ENCODE data around the gene HOXB2. TPM values are rescaled to one million over a fixed set of nuclear protein-coding genes. Genes with fewer than 3 reads are reported as not detected.

The HOXB2 gene
- total RNA-seq, 1 experiment from 2014 or later = not detected

GRCh38 chr17:48570325-48571023, 25.6 kb upstream of the HOXB2 start:
- Histone ChIP-seq H3K18ac (ENCODE audit: insufficient read length, low read depth, low read length) (no peak overlapping the region), H3K79me1 (ENCODE audit: insufficient read depth, low read depth, low read length, poor library complexity, severe bottlenecking) (no peaks in the 10 kb centered on the region), H3K14ac (ENCODE audit: insufficient read depth, low read length) (no peak overlapping the region), H3K27ac (ENCODE audit: insufficient read length, low read depth, low read length) (no peak overlapping the region), H3K27me3 (ENCODE audit: insufficient read depth, low read length) (peaks cover 100% of the 10 kb centered on the region), H3K79me2 (ENCODE audit: insufficient read depth, low read length) (no peaks in the 10 kb centered on the region), H2AFZ (ENCODE audit: low read length) (no peak overlapping the region), H4K20me1 (ENCODE audit: control insufficient read depth, insufficient read depth, insufficient read length) (peaks cover 4% of the 10 kb centered on the region), H2BK12ac (ENCODE audit: insufficient read length, low read depth, low read length) (no peak overlapping the region), H3K23me2 (ENCODE audit: insufficient read length, low read depth, low read length, poor library complexity, severe bottlenecking) (no peaks in the 10 kb centered on the region), H3K56ac (ENCODE audit: insufficient read length, low read depth, low read length) (no peak overlapping the region), H3T11ph (ENCODE audit: low read length) (no peak overlapping the region), H2BK5ac (ENCODE audit: insufficient read length, low read length) (no peak overlapping the region), H4K5ac (ENCODE audit: insufficient read length, low read depth, low read length) (no peak overlapping the region), H2BK120ac (ENCODE audit: low read depth, low read length, poor library complexity, severe bottlenecking) (no peak overlapping the region), H2AK5ac (ENCODE audit: insufficient read length, low read length) (no peak overlapping the region), H4K8ac (replicated peaks; ENCODE audit: insufficient read length, low read depth, low read length) (no peak overlapping the region), H2BK20ac (ENCODE audit: low read depth, low read length, poor library complexity, severe bottlenecking) (no peak overlapping the region), H3K4me2 (ENCODE audit: insufficient read depth, insufficient read length, low read length) (no peak overlapping the region), H3K4me1 (ENCODE audit: insufficient read depth, low read length) (peaks cover 2% of the 10 kb centered on the region; the same call in 1 of the 2 replicates), H3K23ac (ENCODE audit: insufficient read length, low read depth, low read length) (no peak overlapping the region), H3K9ac (ENCODE audit: extremely low read depth, insufficient read length, low read length) (no peak overlapping the region), H3K9me3 (ENCODE audit: control insufficient read depth, low read depth, low read length) (no peaks in the 10 kb centered on the region), H2BK15ac (ENCODE audit: low read depth, low read length) (no peak overlapping the region), H4K91ac (ENCODE audit: insufficient read length, low read depth, low read length) (no peak overlapping the region), H3K4ac (ENCODE audit: low read depth, low read length) (no peak overlapping the region)
- Mint-ChIP-seq H3K27me3 (ENCODE audit: low read depth) (no peaks in the 10 kb centered on the region), H3K36me3 (ENCODE audit: insufficient read depth in 1 of 3, low read depth in 3 of 3) (no peaks in the 10 kb centered on the region; a peak in 1 of 7 replicates), H3K4me3 (no peak overlapping the region), H3K9me3 (peaks cover 0 to 12% of the 10 kb centered on the region in 2 experiments; a peak in 1 of 5 replicates), H3K27ac (no peak overlapping the region), H3K4me1 (peaks cover 6 to 18% of the 10 kb centered on the region in 2 experiments)
- no peak for TF ChIP-seq CTCF (conservative IDR thresholded peaks at IDR 0.05)
- peak; percentile 69 for DNase-seq
- no CpG with 5 or more reads among the region's 19 CpGs for WGBS (ENCODE audit: extremely low coverage, insufficient read length, low lambda C conversion rate)
